Stimulated activated effector memory CD8-positive, alpha-beta T cell treated with anti-CD3 and anti-CD28 coated beads, Interleukin-12 subunit alpha, Interleukin-12 subunit beta, amount 100 ng/mL, for 72 hours (primary cell): Measurements from ENCODE around the gene UBN2.
"Not testable (repeated sequence)": the region's sequence is repeated elsewhere in the genome, so short reads cannot be mapped to it uniquely, and the experiment has no call there.

Source experiments
- ATAC-seq: fragments of 150-1000 bp; cut with Tn5 transposase; 2 replicates; pipeline ENCODE4 v1.10.0; 2021
- DNase-seq, 2 donors: peaks; one replicate each; pipeline ENCODE4 v3.0.0; 2021 to 2022; ENCODE audit warnings: low spot score in 2 of 2
- H3K27ac Mint-ChIP-seq: one replicate; pipeline ENCODE4 v1.8.0; 2022; ENCODE audit warnings: mild to moderate bottlenecking, mixed read lengths
- H3K36me3 Mint-ChIP-seq: one replicate; pipeline ENCODE4 v1.8.0; 2022; ENCODE audit warnings: mild to moderate bottlenecking, mixed read lengths
- H3K4me1 Mint-ChIP-seq: one replicate; pipeline ENCODE4 v1.8.0; 2022; ENCODE audit warnings: mixed read lengths
- H3K4me3 Mint-ChIP-seq: one replicate; pipeline ENCODE4 v1.8.0; 2022; ENCODE audit warnings: mild to moderate bottlenecking, mixed read lengths
- H3K9me3 Mint-ChIP-seq: one replicate; pipeline ENCODE4 v1.8.0; 2022; ENCODE audit warnings: mixed read lengths

The UBN2 gene

DNA sequence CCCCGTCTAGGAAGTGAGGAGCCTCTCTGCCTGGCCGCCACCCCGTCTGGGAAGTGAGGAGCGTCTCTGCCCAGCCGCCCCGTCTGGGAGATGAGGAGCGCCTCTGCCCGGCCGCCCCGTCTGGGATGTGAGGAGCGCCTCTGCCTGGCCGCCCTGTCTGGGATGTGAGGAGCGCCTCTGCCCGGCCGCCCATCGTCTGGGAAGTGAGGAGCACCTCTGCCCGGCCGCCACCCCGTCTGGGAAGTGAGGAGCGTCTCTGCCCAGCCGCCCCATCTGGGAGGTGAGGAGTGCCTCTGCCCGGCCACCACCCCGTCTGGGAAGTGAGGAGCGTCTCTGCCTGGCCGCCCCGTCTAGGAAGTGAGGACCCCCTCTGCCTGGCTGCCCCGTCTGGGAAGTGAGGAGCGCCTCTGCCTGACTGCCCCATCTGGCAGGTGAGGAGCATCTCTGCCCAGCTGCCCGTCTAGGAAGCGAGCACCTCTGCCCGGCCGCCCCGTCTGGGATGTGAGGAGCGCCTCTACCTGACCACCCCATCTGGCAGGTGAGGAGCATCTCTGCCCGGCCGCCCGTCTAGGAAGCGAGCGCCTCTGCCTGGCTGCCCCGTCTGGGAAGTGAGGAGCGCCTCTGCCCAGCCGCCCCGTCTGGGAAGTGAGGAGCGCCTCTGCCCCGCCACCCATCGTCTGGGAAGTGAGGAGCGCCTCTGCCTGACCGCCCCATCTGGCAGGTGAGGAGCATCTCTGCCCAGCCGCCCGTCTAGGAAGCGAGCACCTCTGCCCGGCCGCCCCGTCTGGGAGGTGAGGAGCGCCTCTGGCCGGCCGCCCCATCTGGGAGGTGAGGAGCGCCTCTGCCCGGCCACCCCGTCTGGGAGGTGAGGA is 5.5 kb upstream of the UBN2 start:
- not testable (repeated sequence) for H3K4me3 Mint-ChIP-seq, H3K27ac Mint-ChIP-seq, ATAC-seq, DNase-seq, H3K36me3 Mint-ChIP-seq, H3K4me1 Mint-ChIP-seq, H3K9me3 Mint-ChIP-seq

DNA sequence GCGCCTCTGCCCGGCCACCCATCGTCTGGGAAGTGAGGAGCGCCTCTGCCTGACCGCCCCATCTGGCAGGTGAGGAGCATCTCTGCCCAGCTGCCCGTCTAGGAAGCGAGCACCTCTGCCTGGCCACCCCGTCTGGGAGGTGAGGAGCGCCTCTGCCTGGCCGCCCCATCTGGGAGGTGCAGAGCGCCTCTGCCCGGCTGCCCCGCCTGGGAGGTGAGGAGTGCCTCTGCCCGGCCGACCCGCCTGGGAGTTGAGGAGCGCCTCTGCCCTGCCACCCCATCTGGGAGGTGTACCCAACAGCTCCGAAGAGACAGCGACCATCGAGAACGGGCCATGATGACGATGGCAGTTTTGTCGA is 4.9 kb upstream of the UBN2 start:
- not testable (repeated sequence) for H3K27ac Mint-ChIP-seq, DNase-seq, H3K36me3 Mint-ChIP-seq, ATAC-seq, H3K9me3 Mint-ChIP-seq, H3K4me3 Mint-ChIP-seq
- H3K4me1 Mint-ChIP-seq: peaks cover 16% of the 10 kb centered on the region

DNA sequence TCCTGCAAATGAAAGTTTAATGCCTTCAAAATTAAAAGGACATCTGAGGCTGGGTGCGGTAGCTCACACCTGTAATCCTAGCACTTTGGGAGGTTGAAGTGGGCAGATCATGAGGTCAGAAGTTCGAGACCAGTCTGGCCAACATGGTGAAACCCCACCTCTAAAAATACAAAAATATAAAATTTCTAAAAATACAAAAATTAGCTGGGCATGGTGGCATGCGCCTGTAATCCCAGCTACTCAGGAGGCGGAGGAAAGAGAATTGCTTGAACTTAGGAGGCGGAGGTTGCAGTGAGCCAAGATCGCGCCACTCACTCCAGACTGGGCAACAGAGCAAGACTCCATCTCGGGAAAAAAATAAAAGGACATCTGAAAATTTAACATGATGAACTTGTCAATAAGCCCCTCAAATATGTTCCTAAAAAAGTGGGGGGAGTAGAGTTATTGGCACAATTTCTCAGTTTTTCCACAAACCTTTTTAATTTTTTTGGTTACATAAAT is 4.0 kb upstream of the UBN2 start:
- H3K9me3 Mint-ChIP-seq, ATAC-seq, H3K4me3 Mint-ChIP-seq, DNase-seq, H3K27ac Mint-ChIP-seq: not testable (repeated sequence)
- H3K4me1 Mint-ChIP-seq: peaks cover 18% of the 10 kb centered on the region
- peaks cover 13% of the 10 kb centered on the region for H3K36me3 Mint-ChIP-seq

DNA sequence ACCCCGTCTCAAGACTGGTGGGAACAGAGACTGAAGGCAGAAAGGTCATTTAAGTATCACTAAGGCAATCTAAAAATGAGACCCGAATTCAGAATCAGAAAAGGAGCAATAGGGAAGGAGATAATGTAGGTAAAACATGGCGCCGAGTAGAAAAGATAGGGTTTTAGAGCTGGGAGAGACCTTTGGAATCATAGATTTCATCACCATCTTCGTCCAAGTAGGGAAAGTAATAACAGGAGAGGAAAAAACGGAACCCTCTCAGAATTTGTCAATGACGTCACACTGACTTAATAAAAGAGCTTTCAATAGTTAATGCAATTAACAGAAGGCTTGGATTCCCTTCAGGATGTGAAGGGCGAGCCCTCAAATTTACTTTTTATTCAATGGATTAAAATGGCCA is 1.0 kb upstream of the UBN2 start:
- H3K27ac Mint-ChIP-seq: no peak overlapping the region
- H3K9me3 Mint-ChIP-seq: no peaks in the 10 kb centered on the region
- peak overlapping the region; percentile 99 for H3K4me3 Mint-ChIP-seq
- ATAC-seq: no peak
- H3K4me1 Mint-ChIP-seq: peaks cover 29% of the 10 kb centered on the region
- H3K36me3 Mint-ChIP-seq: peaks cover 24% of the 10 kb centered on the region
- no peak for DNase-seq

DNA sequence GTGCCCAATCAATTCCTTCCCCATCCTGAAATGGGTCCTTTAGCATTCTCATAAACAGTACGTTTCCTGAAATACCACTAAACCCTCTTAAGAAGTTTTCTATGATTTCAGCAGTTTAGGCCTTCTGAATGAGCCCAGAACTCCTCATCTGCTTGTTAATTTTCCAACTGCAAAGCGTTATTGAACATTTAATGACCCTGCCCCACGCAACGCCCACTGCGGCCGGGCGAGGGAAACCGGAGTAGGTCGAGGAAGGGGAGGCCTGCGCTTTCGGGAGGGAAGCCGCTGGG is 608 bp upstream of the UBN2 start:
- Mint-ChIP-seq H3K36me3 (peaks cover 24% of the 10 kb centered on the region), H3K27ac (peak overlapping the region; percentile 99), H3K9me3 (no peaks in the 10 kb centered on the region), H3K4me3 (peak overlapping the region; percentile 99), H3K4me1 (peaks cover 29% of the 10 kb centered on the region)
- DNase-seq: no peak
- no peak for ATAC-seq

DNA sequence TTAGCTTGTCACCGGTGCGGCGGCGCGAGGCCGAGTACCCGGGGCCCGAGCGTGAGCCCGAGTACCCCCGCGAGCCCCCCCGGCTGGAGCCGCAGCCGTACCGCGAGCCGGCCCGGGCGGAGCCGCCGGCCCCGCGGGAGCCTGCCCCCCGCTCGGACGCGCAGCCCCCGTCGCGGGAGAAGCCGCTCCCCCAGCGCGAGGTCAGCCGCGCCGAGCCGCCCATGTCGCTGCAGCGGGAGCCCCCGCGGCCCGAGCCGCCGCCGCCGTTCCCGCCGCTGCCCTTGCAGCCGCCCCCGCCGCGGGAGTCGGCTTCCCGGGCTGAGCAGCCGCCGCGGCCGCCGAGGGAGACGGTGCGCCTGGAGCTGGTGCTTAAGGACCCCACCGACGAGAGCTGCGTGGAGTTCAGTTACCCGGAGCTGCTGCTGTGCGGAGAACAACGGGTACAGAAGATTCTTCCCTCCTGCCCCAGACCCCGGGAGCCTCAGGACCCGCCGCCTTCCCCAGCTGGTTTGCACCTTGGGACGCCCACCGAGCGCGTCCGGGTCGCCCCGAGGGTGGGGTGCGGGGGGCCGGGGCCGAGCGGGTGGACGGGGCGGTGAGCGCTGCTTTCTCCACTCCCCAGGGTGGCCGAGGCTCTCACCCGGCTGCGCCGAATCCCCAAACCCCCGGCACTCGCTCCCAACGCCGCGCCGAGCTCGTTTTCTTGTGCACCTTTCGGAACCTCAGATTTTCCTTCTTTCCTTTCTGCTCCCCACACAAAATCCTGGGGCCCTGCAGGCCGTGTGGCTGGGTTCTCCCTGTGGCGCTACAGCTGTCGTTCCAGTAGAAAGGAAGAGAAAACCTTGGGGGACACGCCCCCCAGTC is 708 bp downstream of the UBN2 start:
- H3K27ac Mint-ChIP-seq: peak overlapping the region; percentile 99
- H3K36me3 Mint-ChIP-seq: peaks cover 24% of the 10 kb centered on the region
- ATAC-seq: peak; percentile 43
- no peaks in the 10 kb centered on the region for H3K9me3 Mint-ChIP-seq
- peak overlapping the region; percentile 99 for H3K4me3 Mint-ChIP-seq
- H3K4me1 Mint-ChIP-seq: peaks cover 29% of the 10 kb centered on the region
- peak; percentile 17 to 72 for DNase-seq

DNA sequence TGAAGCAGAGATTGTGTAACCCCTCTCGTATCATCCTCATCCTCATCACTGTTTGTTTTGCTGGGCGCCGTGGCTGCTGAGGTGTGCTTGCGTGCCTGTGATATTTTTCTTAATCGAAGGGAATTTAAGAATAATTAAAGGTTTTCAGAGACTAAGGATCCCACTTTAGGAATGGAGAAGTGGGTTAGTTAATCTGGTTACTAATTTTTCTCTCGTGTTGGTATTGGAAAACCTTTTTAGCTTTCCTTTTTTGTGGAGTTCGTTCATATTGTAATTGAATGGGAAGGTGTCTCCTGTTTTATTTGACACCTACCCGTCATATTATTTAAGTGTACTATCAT is 1.3 kb downstream of the UBN2 start:
- H3K4me3 Mint-ChIP-seq: peak overlapping the region; percentile 99
- peaks cover 29% of the 10 kb centered on the region for H3K4me1 Mint-ChIP-seq
- DNase-seq: no peak
- H3K9me3 Mint-ChIP-seq: no peaks in the 10 kb centered on the region
- H3K36me3 Mint-ChIP-seq: peaks cover 30% of the 10 kb centered on the region
- no peak for ATAC-seq
- H3K27ac Mint-ChIP-seq: peak overlapping the region; percentile 90

DNA sequence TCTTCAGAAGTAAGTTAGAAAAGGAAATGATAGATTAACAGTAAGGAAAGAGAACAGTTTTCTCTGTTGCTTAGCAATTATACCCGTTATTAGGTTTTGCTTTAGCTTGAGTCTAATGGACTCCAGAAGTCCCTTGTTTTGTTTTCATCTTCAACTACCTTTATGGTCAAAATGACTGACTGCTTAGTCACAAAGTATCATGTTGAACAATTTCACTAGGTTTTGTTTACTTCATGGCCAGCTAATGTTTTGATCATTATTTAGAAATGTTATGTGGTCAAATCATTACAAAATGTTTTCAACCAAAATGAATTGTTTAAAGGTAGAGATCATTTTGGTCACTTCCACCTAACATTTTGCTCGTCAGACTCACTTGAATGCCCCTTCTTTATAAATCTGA is 1.9 kb downstream of the UBN2 start:
- Mint-ChIP-seq H3K4me3 (peak overlapping the region; percentile 99), H3K9me3 (no peaks in the 10 kb centered on the region), H3K4me1 (peaks cover 29% of the 10 kb centered on the region), H3K36me3 (peaks cover 36% of the 10 kb centered on the region), H3K27ac (peak overlapping the region; percentile 90)
- DNase-seq: no peak
- peak; percentile 31 for ATAC-seq

DNA sequence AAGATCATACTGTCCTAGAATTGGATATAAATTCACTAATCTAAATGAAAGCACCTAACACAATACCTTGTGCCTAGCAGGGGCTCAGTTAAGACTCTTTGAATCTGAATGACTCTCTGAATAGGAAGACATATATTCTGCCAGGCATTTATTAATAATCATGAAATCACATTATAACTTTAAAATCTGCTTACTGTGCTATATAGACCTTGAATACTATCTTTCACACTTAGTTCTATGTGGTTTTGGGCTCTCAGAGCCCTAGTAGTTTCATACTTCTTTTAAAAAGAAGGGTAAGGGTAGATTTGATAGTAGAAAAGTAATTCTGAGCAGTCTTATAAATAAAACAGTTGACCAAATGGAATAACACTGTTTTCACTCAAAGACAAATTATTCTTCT is 10.2 kb downstream of the UBN2 start:
- peaks cover 83% of the 10 kb centered on the region for H3K36me3 Mint-ChIP-seq
- peaks cover 25% of the 10 kb centered on the region for H3K4me1 Mint-ChIP-seq
- no peak overlapping the region for H3K4me3 Mint-ChIP-seq
- H3K27ac Mint-ChIP-seq: no peak overlapping the region
- ATAC-seq: no peak
- no peaks in the 10 kb centered on the region for H3K9me3 Mint-ChIP-seq
- no peak for DNase-seq

DNA sequence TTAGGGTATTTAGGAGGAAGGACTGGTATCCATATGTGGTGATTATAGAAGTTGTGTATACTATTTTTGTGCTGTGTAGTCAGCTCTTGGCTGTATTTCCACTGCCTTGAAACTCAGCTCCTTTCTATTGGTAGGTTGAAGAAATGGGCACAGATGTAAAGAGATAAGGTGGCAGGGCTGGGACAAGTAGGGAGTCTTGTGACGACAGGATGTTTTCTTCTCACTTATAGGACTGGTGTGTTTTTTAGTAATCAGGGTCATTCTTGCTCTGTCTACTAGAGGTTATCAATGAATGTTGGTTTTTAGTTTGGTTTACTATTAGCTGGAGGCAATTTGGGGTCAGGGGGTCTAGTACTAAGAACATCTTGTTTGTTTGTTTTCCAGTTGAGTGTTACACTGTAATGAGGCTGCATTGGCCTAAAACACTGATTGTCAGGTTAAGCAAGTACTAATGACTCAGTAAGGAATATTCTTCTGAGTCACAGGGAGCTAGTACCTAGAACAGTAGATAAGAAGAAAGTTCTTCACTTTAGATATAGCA is 11.8 kb downstream of the UBN2 start:
- Mint-ChIP-seq H3K4me3 (no peak overlapping the region), H3K9me3 (no peaks in the 10 kb centered on the region), H3K27ac (peak overlapping the region; percentile 86), H3K4me1 (peaks cover 32% of the 10 kb centered on the region), H3K36me3 (peaks cover 73% of the 10 kb centered on the region)
- peak; percentile 97 for ATAC-seq
- no peak for DNase-seq

DNA sequence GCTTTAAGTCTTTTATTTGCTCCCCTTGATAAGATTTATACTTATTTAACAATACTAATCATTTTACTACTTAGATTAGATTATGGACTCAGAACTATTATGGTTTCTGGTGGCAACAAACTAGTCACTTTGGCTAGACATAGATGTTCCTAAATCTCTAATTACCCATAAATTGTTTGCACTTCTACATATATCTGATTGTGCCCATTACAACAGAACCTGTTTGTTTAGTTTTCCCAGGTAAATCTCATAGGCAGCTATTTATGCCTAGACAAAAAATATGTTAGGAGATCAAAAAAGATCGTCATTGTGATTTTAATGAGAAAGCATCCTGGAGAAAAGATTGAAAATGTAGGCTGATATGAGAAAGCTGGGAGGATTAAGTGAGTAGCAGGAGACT is 14.4 kb downstream of the UBN2 start:
- no peak for DNase-seq
- no peak overlapping the region for H3K27ac Mint-ChIP-seq
- H3K4me3 Mint-ChIP-seq: no peak overlapping the region
- H3K36me3 Mint-ChIP-seq: peaks cover 58% of the 10 kb centered on the region
- no peaks in the 10 kb centered on the region for H3K9me3 Mint-ChIP-seq
- ATAC-seq: no peak
- H3K4me1 Mint-ChIP-seq: peaks cover 32% of the 10 kb centered on the region

DNA sequence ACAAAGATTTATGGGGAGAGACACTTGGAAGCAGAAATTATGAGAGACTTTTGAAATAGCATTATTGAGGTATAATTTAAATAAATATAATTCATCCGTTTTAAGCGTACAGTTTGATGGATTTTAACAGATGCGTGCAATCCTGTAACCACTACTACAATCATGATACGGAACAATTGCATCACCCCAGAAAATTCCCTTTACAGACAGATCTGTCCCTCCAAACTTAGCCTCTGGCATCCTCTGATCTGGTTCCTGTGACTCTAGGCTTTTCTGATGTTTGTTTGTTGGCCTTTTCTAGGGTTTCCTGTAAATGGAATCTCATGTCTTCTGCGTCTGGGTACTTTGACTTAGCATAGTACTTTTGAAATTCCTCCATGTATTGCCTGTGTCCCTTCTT is 15.5 kb downstream of the UBN2 start:
- Mint-ChIP-seq H3K4me1 (peaks cover 32% of the 10 kb centered on the region), H3K4me3 (no peak overlapping the region), H3K27ac (no peak overlapping the region), H3K36me3 (peaks cover 62% of the 10 kb centered on the region), H3K9me3 (no peaks in the 10 kb centered on the region)
- DNase-seq (no peak), ATAC-seq (no peak)

DNA sequence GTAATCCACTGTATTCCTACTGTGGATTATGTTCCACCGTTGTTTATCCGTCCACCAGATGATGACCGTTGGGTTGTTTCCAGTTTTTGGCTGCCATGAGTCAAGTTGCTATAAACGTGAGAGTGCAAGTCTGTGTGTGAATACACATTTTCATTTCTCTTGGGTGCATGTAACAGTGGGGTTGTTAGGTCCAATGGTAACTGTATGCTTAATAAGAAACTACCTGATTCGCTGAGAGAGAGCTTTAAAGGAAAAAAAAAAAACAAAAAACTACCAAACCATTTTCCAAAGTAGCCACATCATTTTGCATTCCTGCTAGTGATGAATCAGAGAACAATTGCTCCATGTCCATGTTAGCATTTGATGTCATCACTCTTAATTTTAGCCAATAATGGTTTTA is 15.9 kb downstream of the UBN2 start:
- DNase-seq (no peak), ATAC-seq (no peak)

DNA sequence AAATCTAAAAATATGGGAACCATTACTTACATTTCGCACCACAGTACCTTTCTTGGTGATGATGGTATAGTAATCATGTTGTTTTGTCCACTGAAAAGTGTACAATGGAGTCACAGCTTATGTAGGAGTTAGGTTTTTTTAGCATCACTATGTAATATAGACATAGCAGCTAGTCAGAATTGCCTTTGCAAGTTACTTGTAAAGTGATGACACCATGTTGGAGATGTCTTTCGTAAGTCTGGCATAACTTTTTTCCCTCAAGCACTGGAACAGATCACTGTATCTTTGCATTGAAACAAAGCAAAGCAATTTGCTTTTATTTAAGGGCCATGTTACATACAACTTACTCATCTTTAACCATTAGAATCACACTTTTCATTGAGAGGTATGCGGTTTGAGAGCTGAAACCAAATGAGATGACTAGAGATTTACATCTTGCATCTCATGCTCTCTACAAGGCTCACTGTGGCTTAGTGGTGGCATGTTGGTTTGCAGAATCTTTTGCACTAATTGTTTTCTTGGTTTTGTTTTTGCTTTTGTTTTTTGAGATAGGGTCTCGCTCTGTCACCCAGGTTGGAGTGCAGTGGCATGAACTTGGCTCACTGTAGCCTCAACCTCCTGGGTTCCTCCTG is 18.3 kb downstream of the UBN2 start:
- H3K27ac Mint-ChIP-seq: no peak overlapping the region
- peaks cover 14% of the 10 kb centered on the region for H3K4me1 Mint-ChIP-seq
- no peaks in the 10 kb centered on the region for H3K9me3 Mint-ChIP-seq
- H3K4me3 Mint-ChIP-seq: no peak overlapping the region
- H3K36me3 Mint-ChIP-seq: peaks cover 63% of the 10 kb centered on the region
- ATAC-seq: peak; percentile 97
- DNase-seq: peak in 1 of 2 donors; percentile 53

More for the DNA sequence above, 15.9 kb downstream of the UBN2 start:
- no peak overlapping the region for H3K27ac Mint-ChIP-seq
- peaks cover 66% of the 10 kb centered on the region for H3K36me3 Mint-ChIP-seq
- peaks cover 32% of the 10 kb centered on the region for H3K4me1 Mint-ChIP-seq
- no peak overlapping the region for H3K4me3 Mint-ChIP-seq
- no peaks in the 10 kb centered on the region for H3K9me3 Mint-ChIP-seq

DNA sequence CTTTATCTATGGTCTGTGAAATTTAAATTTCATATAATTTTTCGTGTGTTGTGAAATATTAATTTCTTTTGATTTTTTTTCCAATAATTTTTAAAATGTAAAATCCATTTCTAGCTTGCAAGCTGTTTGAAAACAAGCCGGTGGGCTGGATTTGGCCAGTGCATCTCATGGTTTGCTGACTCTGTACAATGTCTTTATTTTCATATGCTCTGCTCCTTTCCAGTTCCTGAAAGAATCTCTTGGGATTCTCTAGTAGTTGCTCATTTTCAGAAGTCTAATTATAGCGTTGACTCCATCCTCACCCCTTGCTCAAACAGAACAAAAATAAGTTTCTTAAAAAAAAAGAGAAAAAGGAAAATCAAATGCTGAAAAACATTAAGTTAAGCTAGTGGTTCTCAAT is 21.4 kb downstream of the UBN2 start:
- H3K9me3 Mint-ChIP-seq: no peaks in the 10 kb centered on the region
- H3K4me3 Mint-ChIP-seq: no peak overlapping the region
- H3K27ac Mint-ChIP-seq: no peak overlapping the region
- DNase-seq (no peak), ATAC-seq (no peak)
- no peaks in the 10 kb centered on the region for H3K4me1 Mint-ChIP-seq
- peaks cover 60% of the 10 kb centered on the region for H3K36me3 Mint-ChIP-seq
